A549 (cell line): ENCODE results near the gene AUTS2. TPM values are rescaled to one million over a fixed set of nuclear protein-coding genes. Genes with fewer than 3 reads are reported as not detected.

ENCODE experiments used
- ATAC-seq, 2 experiments: fragments of 200-7000 bp in 1 of 2; fragments of >200 bp in 1 of 2; cut with Nextera tagmentation in 1 of 2; cut with Tn5 transposase in 1 of 2; 3 replicates each; pipeline versions ENCODE4 v1.8.0 to v1.9.1; 2018 to 2020; ENCODE audit warnings: mild to moderate bottlenecking in 1 of 2, moderate library complexity in 1 of 2
- CTCF ChIA-PET: fragments of 300-600 bp; sonication (Branson Sonifier 250); formaldehyde crosslinking; extraction: SDS; loops from one replicate; lab custom pipeline; 2021; ENCODE audit warnings: antibody characterized with exemption, inconsistent platforms; lab: Yijun Ruan, JAX
- POLR2A ChIA-PET: fragments of 350-600 bp; formaldehyde crosslinking; extraction: SDS; loops from one replicate; lab custom pipeline; 2021; ENCODE audit warnings: antibody characterized with exemption, inconsistent platforms; lab: Yijun Ruan, JAX
- DNase-seq, 2 experiments: peaks; one replicate each; pipeline versions ENCODE4 v3.0.0 to v3.0.0-alpha.2; 2011 to 2016; ENCODE audit warnings: low read depth in 1 of 2, low spot score in 1 of 2
- FAIRE-seq: peaks from 2 replicates; lab custom pipeline; 2011; peaks lifted over from hg19 to GRCh38; lab: Jason Lieb, UNC
- H3K27ac ChIP-seq, 2 experiments: fragments of >200 bp; sonication (Bioruptor Twin); formaldehyde crosslinking; 3 replicates each; pipeline ENCODE4 v1.5.1; 2016 to 2017
- H3K4me1 ChIP-seq: fragments of >200 bp; sonication (Bioruptor Twin); formaldehyde crosslinking; 3 replicates; pipeline ENCODE4 v1.6.1; 2016
- H3K4me2 ChIP-seq: fragments of >200 bp; sonication (Bioruptor Twin); formaldehyde crosslinking; 3 replicates; pipeline ENCODE4 v1.6.1; 2016
- H3K4me3 ChIP-seq: fragments of >200 bp; sonication (Bioruptor Twin); formaldehyde crosslinking; 3 replicates; pipeline ENCODE4 v1.5.1; 2016
- H3K9me3 ChIP-seq: fragments of >200 bp; sonication (Bioruptor Twin); formaldehyde crosslinking; 3 replicates; pipeline ENCODE4 v1.6.1; 2016
- ATOH8 ChIP-seq: fragments of 250-450 bp; sonication (Bioruptor Pico); IDR thresholded peaks from 2 replicates; pipeline ENCODE4 v1.5.0; 2020; ENCODE audit warnings: low read depth, mild to moderate bottlenecking, moderate library complexity
- BCL3 ChIP-seq: fragments of >200 bp; sonication (Bioruptor Twin); formaldehyde crosslinking; IDR thresholded peaks from 3 replicates; pipeline ENCODE4 v1.6.1; 2016
- BHLHE40 ChIP-seq: IDR thresholded peaks from 2 replicates; pipeline ENCODE4 v1.6.1; 2012; ENCODE audit warnings: low read depth, low read length, inconsistent platforms
- CBX2 ChIP-seq: fragments of 200-600 bp; sonication (generic); IDR thresholded peaks from 2 replicates; pipeline ENCODE4 v1.6.1; 2016; ENCODE audit warnings: low read depth, mild to moderate bottlenecking, borderline replicate concordance
- CBX8 ChIP-seq: fragments of 200-600 bp; sonication (generic); IDR thresholded peaks from 2 replicates; pipeline ENCODE4 v1.6.1; 2016
- CHD2 ChIP-seq: fragments of 150-350 bp; IDR thresholded peaks from 2 replicates; pipeline ENCODE4 v1.6.1; 2014; ENCODE audit warnings: low read length; ENCODE audit not compliant: partially characterized antibody
- CHD4 ChIP-seq: fragments of 200-600 bp; sonication (generic); IDR thresholded peaks from 2 replicates; pipeline ENCODE4 v1.6.1; 2016; ENCODE audit warnings: antibody characterized with exemption, mild to moderate bottlenecking, borderline replicate concordance
- E2F6 ChIP-seq: IDR thresholded peaks from 2 replicates; pipeline ENCODE4 v1.6.1; 2012; ENCODE audit warnings: low read depth, borderline replicate concordance
- EP300 ChIP-seq, 2 experiments: fragments of >200 bp; sonication (Bioruptor Twin); formaldehyde crosslinking; IDR thresholded peaks; 2 replicates in 1 of 2; 3 replicates in 1 of 2; pipeline ENCODE4 v1.6.1; 2016 to 2017
- FOXS1 ChIP-seq: fragments of 250-450 bp; sonication (Bioruptor Pico); IDR thresholded peaks from 2 replicates; pipeline ENCODE4 v1.5.0; 2020; ENCODE audit warnings: mild to moderate bottlenecking, moderate library complexity
- HES2 ChIP-seq: fragments of >200 bp; sonication (Bioruptor Twin); formaldehyde crosslinking; IDR thresholded peaks from 2 replicates; pipeline ENCODE4 v1.6.1; 2016
- HEYL ChIP-seq: fragments of 250-450 bp; sonication (Bioruptor Pico); IDR thresholded peaks from 2 replicates; pipeline ENCODE4 v1.8.0; 2021; ENCODE audit warnings: mild to moderate bottlenecking, moderate library complexity
- HOXB13 ChIP-seq: fragments of 250-450 bp; sonication (Bioruptor Pico); IDR thresholded peaks from 2 replicates; pipeline ENCODE4 v1.5.0; 2020; ENCODE audit warnings: low read depth, mild to moderate bottlenecking, moderate library complexity
- HOXB5 ChIP-seq: fragments of 250-450 bp; sonication (Bioruptor Pico); IDR thresholded peaks from 2 replicates; pipeline ENCODE4 v1.5.0; 2020; ENCODE audit warnings: mild to moderate bottlenecking, moderate library complexity
- KDM1A ChIP-seq: fragments of 200-600 bp; sonication (generic); IDR thresholded peaks from 2 replicates; pipeline ENCODE4 v1.6.1; 2016; ENCODE audit warnings: low read depth, mild to moderate bottlenecking
- KDM5A ChIP-seq: fragments of 200-600 bp; sonication (generic); IDR thresholded peaks from 2 replicates; pipeline ENCODE4 v1.6.1; 2016; ENCODE audit warnings: antibody characterized with exemption, mild to moderate bottlenecking
- MAZ ChIP-seq: fragments of 150-350 bp; IDR thresholded peaks from 2 replicates; pipeline ENCODE4 v1.6.1; 2014; ENCODE audit warnings: antibody characterized with exemption, low read depth, low read length, borderline replicate concordance
- NFE2L2 ChIP-seq: fragments of 150-350 bp; conservative IDR thresholded peaks from 2 replicates; pipeline ENCODE4 v1.6.1; 2014; ENCODE audit warnings: low read length
- NPAS2 ChIP-seq: fragments of 250-450 bp; sonication (Bioruptor Pico); IDR thresholded peaks from 2 replicates; pipeline ENCODE4 v1.8.0; 2022; ENCODE audit warnings: mild to moderate bottlenecking, moderate library complexity, borderline replicate concordance
- NR3C1 ChIP-seq: fragments of >200 bp; sonication (Bioruptor Twin); formaldehyde crosslinking; IDR thresholded peaks from 3 replicates; pipeline ENCODE4 v1.6.1; 2017
- PHF8 ChIP-seq: fragments of 200-600 bp; sonication (generic); IDR thresholded peaks from 2 replicates; pipeline ENCODE4 v1.6.1; 2016; ENCODE audit warnings: low read depth, mild to moderate bottlenecking, antibody characterized with exemption, moderate library complexity, borderline replicate concordance
- POLR2A ChIP-seq: IDR thresholded peaks from 2 replicates; pipeline ENCODE4 v1.6.1; 2012; ENCODE audit warnings: mild to moderate bottlenecking, low read length
- RAD21 ChIP-seq, 2 experiments: fragments of >200 bp in 1 of 2; sonication (Bioruptor Twin) in 1 of 2; formaldehyde crosslinking in 1 of 2; IDR thresholded peaks in 1 of 2; conservative IDR thresholded peaks in 1 of 2; 2 replicates in 1 of 2; 3 replicates in 1 of 2; pipeline ENCODE4 v1.6.1; 2012 to 2018; ENCODE audit warnings: inconsistent platforms in 1 of 2
- RARB ChIP-seq: fragments of 250-450 bp; sonication (Bioruptor Pico); IDR thresholded peaks from 2 replicates; pipeline ENCODE4 v1.8.0; 2021; ENCODE audit warnings: mild to moderate bottlenecking, moderate library complexity
- SMC3 ChIP-seq: fragments of >200 bp; sonication (Bioruptor Twin); formaldehyde crosslinking; IDR thresholded peaks from 3 replicates; pipeline ENCODE4 v1.6.1; 2018; ENCODE audit warnings: inconsistent platforms
- TFCP2L1 ChIP-seq: fragments of 250-450 bp; sonication (Bioruptor Pico); IDR thresholded peaks from 2 replicates; pipeline ENCODE4 v1.5.0; 2021; ENCODE audit warnings: mild to moderate bottlenecking
- USF2 ChIP-seq: fragments of 450-650 bp; IDR thresholded peaks from 2 replicates; pipeline ENCODE4 v1.6.1; 2014; ENCODE audit warnings: antibody characterized with exemption
- ZC3H11A ChIP-seq: fragments of 450-650 bp; IDR thresholded peaks from 2 replicates; pipeline ENCODE4 v1.6.1; 2014; ENCODE audit warnings: antibody characterized with exemption, mild to moderate bottlenecking
- ZFP36 ChIP-seq: fragments of 450-650 bp; IDR thresholded peaks from 2 replicates; pipeline ENCODE4 v1.6.1; 2014; ENCODE audit warnings: borderline replicate concordance; ENCODE audit not compliant: partially characterized antibody
- ZNF302 ChIP-seq: fragments of 250-450 bp; sonication (Bioruptor Pico); IDR thresholded peaks from 2 replicates; pipeline ENCODE4 v1.9.0; 2021; ENCODE audit warnings: inconsistent platforms, mild to moderate bottlenecking, moderate library complexity
- ZSCAN20 ChIP-seq: fragments of 250-450 bp; sonication (Bioruptor Pico); IDR thresholded peaks from 2 replicates; pipeline ENCODE4 v1.8.0; 2022; ENCODE audit warnings: mild to moderate bottlenecking, moderate library complexity
- WGBS: methylation state at CpG from one replicate; pipeline ENCODE4 v1.1.6; 2017; ENCODE audit errors: missing lambda C conversion rate; 5-methylcytosine and 5-hydroxymethylcytosine counted together
- polyA plus RNA-seq, 4 experiments: library from polyadenylated mRNA; depleted of rRNA in 3 of 4; stranded (reverse); fragments of >200 nt; fragmentation: RNase III in 1 of 4; extraction: RNeasy Plus Mini Kit Qiagen cat#74134 plus additional on column Dnase treatment in 1 of 4; gene quantifications; 2 replicates in 3 of 4; 3 replicates in 1 of 4; pipeline ENCODE4 v1.2.3, GENCODE V29; 2011 to 2017

AUTS2 gene
- polyA plus RNA-seq, 2 of the 4 experiments (the other 2 are of a cell fraction), result 1.6 to 3.6 TPM

- Histone ChIP-seq H3K4me3 (no peak overlapping the region), H3K9me3 (no peaks in the 10 kb centered on the region; the same call in 2 of the 3 replicates), H3K4me2 (no peak overlapping the region), H3K27ac (no peak overlapping the region), H3K4me1 (no peaks in the 10 kb centered on the region)
- CTCF ChIA-PET, result no interaction called here
- ATAC-seq (no peak), FAIRE-seq (no peak), DNase-seq (no peak)
- 14% methylated on average over 5 of the region's 5 CpGs for WGBS
- POLR2A ChIA-PET, result no interaction called here
- TF ChIP-seq KDM5A (no peak), POLR2A (no peak), ZNF302 (CRISPR knock-in tag) (no peak), RAD21 (conservative IDR thresholded peaks at IDR 0.05 in 1 of 2, IDR thresholded peaks at IDR 0.05 in 1 of 2) (no peak), TFCP2L1 (no peak), NFE2L2 (no peak), HEYL (no peak), KDM1A (no peak), NPAS2 (CRISPR knock-in tag) (no peak), BHLHE40 (no peak), SMC3 (no peak), HOXB5 (CRISPR knock-in tag) (no peak), FOXS1 (CRISPR knock-in tag) (no peak)
Observed at GRCh38 chr7:70559815-70560214, 961.5 kb downstream of the AUTS2 start.

GRCh38 chr7:70563960-70564359, 965.7 kb downstream of the AUTS2 start:
- FAIRE-seq, result no peak
- no peak overlapping the region for H3K4me3 ChIP-seq
- H3K4me1 ChIP-seq, result no peaks in the 10 kb centered on the region
- no peak for TF ChIP-seq ZSCAN20
- TF ChIP-seq ZC3H11A, result no peak
- TF ChIP-seq ATOH8 (CRISPR knock-in tag), result no peak
- no peak for TF ChIP-seq CHD2
- TF ChIP-seq EP300 (IDR thresholded peaks at IDR 0.05), result no peak
- TF ChIP-seq CBX2, result no peak
- no peak for TF ChIP-seq PHF8
- no peak for TF ChIP-seq RAD21 (conservative IDR thresholded peaks at IDR 0.05 in 1 of 2, IDR thresholded peaks at IDR 0.05 in 1 of 2)
- no peak for TF ChIP-seq HOXB5 (CRISPR knock-in tag)
- TF ChIP-seq TFCP2L1, result no peak
- no peak for TF ChIP-seq CHD4
- no peak for TF ChIP-seq MAZ
- TF ChIP-seq USF2, result no peak
- POLR2A ChIA-PET, result no interaction called here
- no peak overlapping the region for H3K4me2 ChIP-seq
- ATAC-seq, result no peak
- H3K9me3 ChIP-seq, result no peaks in the 10 kb centered on the region
- no peak for DNase-seq
- CTCF ChIA-PET, result interaction anchor here (0.7 kb wide), 1 partner anchor 14 kb away, joined by 3 read pairs; no protein-coding TSS in a partner anchor
- no peak overlapping the region for H3K27ac ChIP-seq
- 3% methylated on average over 2 of the region's 2 CpGs for WGBS

- CTCF ChIA-PET, result interaction anchor here (0.6 kb wide), 1 partner anchor 38 kb away, joined by 3 read pairs; no protein-coding TSS in a partner anchor
- WGBS, result 31% methylated on average over 4 of the region's 4 CpGs
- no peak for FAIRE-seq
- TF ChIP-seq RAD21 (conservative IDR thresholded peaks at IDR 0.05 in 1 of 2, IDR thresholded peaks at IDR 0.05 in 1 of 2) (no peak), USF2 (no peak), E2F6 (no peak), KDM1A (no peak), MAZ (no peak), HES2 (no peak), BHLHE40 (no peak), ZSCAN20 (no peak), BCL3 (no peak), RARB (CRISPR knock-in tag) (no peak), CBX8 (no peak), ZFP36 (no peak), HOXB13 (CRISPR knock-in tag) (no peak), NR3C1 (no peak)
Observed at GRCh38 chr7:70565721-70566370, 967.6 kb downstream of the AUTS2 start.

More at GRCh38 chr7:70565721-70566370, 967.6 kb downstream of the AUTS2 start:
- peaks cover 4% of the 10 kb centered on the region for H3K4me1 ChIP-seq
- H3K27ac ChIP-seq, result no peak overlapping the region
- no peak for ATAC-seq
- DNase-seq, result no peak
- POLR2A ChIA-PET, result no interaction called here
- H3K4me2 ChIP-seq, result no peak overlapping the region
- H3K4me3 ChIP-seq, result no peak overlapping the region
- H3K9me3 ChIP-seq, result no peaks in the 10 kb centered on the region
